ENCODE measurements around the gene ATP7A. TPM values are rescaled to one million over a fixed set of nuclear protein-coding genes. Genes with fewer than 3 reads are reported as not detected.

Gene ATP7A
- total RNA-seq, 4 donors from 2014 or later: 7.3 to 13.9 (median 7.8) TPM

DNA sequence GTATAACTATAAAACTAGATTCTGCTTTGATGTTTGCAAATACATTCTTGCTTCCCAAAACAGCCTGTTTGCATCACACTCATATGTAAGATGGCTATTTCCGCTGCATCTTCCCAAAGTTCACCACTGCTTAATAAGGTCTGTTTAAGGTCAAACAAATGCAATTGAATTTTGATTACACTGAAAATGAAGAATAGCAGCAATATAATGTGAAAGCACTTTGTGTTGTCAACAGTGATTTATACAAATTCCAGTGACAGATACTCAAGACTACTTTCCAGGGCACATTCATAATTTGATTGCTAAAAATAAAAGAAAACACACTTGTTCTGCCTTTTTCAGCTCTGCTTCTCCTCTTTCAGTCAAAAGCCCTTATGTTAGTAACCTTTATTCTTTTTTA, 67.0 kb downstream of the ATP7A start:
- TF ChIP-seq, protein P1, sequence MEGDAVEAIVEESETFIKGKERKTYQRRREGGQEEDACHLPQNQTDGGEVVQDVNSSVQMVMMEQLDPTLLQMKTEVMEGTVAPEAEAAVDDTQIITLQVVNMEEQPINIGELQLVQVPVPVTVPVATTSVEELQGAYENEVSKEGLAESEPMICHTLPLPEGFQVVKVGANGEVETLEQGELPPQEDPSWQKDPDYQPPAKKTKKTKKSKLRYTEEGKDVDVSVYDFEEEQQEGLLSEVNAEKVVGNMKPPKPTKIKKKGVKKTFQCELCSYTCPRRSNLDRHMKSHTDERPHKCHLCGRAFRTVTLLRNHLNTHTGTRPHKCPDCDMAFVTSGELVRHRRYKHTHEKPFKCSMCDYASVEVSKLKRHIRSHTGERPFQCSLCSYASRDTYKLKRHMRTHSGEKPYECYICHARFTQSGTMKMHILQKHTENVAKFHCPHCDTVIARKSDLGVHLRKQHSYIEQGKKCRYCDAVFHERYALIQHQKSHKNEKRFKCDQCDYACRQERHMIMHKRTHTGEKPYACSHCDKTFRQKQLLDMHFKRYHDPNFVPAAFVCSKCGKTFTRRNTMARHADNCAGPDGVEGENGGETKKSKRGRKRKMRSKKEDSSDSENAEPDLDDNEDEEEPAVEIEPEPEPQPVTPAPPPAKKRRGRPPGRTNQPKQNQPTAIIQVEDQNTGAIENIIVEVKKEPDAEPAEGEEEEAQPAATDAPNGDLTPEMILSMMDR (IDR thresholded peaks at IDR 0.05): no peak
- ATAC-seq (ENCODE audit: low FRiP score): no peak
- DNase-seq (ENCODE audit: low spot score): no peak

DNA sequence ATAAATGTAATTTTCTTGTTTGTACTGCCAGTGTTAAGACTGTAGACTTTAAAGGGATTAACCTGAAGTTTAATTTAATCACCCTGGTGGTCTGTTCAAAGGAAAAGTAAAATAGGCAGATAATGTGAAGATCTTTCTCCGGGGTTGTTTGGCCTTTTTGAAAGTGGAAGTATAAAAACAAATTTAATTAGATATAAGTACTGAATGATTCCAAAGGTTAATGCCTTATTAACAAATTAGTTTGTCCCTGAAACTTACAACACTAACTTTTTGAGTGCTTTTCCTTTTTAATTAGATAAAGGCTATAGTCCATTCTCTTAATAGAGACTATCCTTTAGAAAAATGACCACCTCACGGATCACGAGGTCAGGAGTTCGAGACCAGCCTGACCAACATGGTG, 69.4 kb downstream of the ATP7A start:
- DNase-seq (ENCODE audit: low spot score) (no peak), ATAC-seq (ENCODE audit: low FRiP score) (no peak)
- TF ChIP-seq, protein P1 (IDR thresholded peaks at IDR 0.05): no peak

DNA sequence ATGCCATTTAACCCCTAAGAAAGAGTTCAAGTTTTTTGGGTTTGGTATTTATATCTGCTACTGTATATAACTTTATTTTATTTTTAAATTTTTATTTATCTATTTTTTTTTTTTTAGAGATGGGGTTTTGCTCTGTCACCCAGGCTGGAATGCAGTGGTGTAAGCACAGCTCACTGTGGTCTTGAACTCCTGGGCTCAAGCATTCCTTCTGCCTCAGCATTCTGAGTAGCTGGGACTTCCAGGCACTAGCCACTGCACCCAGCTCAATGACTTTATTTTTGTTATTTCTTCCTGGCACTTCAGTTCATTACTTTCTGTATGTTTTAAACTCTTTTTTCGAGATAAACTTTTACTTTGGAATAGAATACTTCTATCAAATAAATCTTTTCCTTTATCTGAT, 101.4 kb downstream of the ATP7A start:
- TF ChIP-seq, protein P1 (IDR thresholded peaks at IDR 0.05): no peak
- DNase-seq (ENCODE audit: low spot score) (no peak), ATAC-seq (ENCODE audit: low FRiP score) (no peak)

DNA sequence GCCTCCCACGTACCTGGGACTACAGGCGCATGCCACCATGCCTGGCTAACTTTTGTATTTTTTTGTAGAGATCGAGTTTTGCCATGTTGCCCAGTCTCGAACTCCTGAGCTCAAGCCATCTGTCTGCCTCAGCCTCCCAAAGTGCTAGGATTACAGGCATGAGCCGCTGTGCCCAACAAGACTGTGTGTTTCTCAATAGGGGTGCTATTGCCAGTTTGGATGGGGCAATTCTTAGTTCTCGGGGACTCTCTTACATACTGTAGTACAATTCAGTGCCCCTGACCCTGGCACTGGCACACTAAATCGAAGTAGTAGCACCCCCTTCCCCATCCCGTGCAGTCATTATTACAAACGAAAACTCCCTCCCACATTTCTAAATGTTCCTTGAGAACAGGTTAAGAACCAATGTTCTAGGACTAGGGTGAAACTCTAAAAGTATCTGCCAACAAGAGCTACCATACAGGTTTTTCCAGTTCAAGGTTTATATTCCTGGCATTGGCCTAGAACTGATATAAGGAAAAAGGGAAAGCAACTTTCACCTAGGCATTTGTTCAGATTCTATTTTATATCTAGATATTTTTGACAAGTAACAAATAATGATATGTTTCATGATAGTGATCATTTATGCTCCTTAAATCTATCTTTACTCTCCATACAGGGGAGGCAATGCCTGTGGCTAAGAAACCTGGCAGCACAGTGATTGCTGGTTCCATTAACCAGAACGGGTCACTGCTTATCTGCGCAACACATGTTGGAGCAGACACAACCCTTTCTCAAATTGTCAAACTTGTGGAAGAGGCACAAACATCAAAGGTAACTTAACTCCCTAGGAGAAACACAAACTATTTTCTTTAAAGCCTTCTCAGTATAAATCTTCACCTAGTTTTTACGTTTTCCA, 109.3 kb downstream of the ATP7A start:
- no peak for DNase-seq (ENCODE audit: low spot score)
- ATAC-seq (ENCODE audit: low FRiP score): no peak
- TF ChIP-seq, protein P1 (IDR thresholded peaks at IDR 0.05): no peak

DNA sequence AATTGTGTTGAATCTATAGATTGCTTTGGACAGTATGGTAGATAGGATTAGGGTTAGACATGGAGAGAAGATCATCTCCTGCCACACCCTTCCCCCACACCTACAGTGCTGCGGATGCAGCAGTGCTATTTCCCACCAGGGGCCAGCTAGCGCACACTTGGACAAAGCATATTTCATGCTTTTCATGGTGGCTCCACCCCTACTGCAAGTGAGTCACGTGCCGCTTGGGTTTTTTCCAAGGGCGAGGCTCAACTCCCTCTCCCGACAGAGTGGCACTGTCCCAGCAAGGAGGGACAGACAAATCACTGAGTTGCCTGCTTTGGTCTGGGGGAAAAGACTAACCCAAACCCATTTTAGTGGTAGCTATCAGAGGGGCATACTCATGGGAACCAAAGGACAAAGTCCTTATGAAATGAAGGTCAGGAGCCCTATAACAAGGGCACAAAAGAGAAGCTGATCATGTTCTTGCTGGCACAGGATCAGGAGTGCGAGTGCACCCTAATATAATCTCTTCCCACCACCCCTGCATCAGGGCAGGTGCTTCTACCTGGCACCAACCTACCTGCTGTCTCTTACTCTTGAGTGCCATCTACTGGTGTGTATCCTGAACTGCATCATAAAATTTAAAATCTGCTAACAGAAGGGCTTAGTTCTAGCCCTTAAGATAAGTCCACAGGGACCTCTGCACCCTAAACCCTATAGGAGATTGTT, 114.0 kb downstream of the ATP7A start:
- no peak for DNase-seq (ENCODE audit: low spot score)
- no peak for ATAC-seq (ENCODE audit: low FRiP score)
- TF ChIP-seq, protein P1 (IDR thresholded peaks at IDR 0.05): no peak

DNA sequence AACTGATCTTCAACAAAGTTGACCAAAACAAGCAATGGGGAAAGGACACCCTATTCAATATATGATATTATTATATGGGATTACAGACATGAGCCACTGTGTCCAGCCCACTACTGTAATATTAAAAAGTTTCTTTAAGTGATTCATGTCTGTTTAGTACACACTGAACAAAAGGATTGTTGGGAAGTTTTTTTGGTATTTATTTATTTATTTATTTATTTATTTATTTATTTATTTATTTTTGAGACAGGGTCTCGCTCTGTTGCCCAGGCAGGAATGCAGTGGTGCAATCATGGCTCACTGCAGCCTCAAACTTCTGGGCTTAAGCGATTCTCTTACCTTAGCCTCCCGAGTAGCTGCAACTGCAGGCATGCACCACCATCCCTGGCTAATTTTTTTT, 117.3 kb downstream of the ATP7A start:
- TF ChIP-seq, protein P1 (IDR thresholded peaks at IDR 0.05): no peak
- DNase-seq (ENCODE audit: low spot score) (no peak), ATAC-seq (ENCODE audit: low FRiP score) (no peak)
